Renal cortical epithelial cell (primary cell): ENCODE data around the gene ULK4. TPM values are rescaled to one million over a fixed set of nuclear protein-coding genes. Genes with fewer than 3 reads are reported as not detected.

Experiments
- DNase-seq: peaks from one replicate; pipeline ENCODE4 v3.0.0-alpha.2; 2011; ENCODE audit warnings: low read depth
- total RNA-seq: library from RNA; depleted of rRNA; stranded (reverse); fragments of >200 nt; gene quantifications from 2 replicates; pipeline ENCODE4 v1.2.3, GENCODE V29; 2014

Gene ULK4
- total RNA-seq, 1 donor from 2014 or later, result 20.5 TPM

DNA sequence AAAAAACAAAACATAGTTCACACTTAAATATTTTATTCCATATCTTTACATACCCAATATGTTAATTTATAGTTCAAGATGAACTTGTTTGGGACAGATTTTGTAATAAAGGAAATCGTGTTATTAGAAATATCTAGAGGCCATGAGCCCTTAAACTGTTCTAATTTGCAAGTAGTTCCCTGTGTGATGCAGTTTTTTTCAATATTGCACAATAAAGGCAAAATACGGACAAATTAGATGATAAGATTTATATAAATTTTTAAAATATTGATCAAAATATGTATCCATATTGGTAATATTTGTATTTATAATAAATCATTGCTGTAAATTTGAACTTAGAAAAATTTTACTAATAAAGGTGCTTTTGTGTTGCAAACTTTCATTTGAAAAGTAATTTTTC, 738.8 kb downstream of the ULK4 start:
- DNase-seq, result no peak

DNA sequence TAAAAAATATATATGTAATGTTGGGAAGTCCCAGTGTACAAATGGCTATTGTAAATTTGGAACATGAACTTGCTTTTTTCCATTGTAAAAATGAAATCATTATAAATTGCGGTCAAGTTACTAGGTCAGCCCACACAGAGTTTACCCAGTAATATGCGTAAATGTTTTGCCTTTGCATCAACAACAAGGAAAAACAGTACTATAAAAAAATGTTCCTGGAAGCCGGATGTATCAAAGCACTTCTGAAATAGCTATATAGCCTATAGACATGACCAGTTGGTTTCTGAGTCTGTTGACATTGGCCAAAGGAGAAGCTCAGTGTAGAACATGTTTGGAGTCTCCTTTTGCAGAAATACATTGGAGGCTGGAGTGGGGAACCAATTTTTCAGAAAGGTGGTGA, 739.4 kb downstream of the ULK4 start:
- no peak for DNase-seq

DNA sequence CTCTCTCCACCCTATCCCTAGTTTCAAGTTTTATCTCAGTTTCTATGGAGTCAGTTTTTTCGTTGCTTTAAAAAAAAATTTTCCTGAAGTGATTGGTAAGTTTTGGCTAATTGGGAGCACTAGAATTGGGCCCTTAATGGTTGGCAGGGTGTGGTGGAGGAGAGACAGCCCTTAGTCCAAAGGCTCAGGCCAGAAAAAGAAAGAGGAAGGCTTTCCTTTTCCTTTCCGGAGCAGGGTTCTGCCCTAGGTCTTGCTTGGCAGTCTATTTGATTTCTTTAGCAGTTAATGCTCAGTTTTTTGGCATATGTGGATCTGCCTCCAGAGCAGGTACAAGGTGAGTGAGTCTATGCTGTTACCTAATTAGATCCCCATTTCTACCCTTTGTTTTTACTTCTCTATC, 739.9 kb downstream of the ULK4 start:
- no peak for DNase-seq

DNA sequence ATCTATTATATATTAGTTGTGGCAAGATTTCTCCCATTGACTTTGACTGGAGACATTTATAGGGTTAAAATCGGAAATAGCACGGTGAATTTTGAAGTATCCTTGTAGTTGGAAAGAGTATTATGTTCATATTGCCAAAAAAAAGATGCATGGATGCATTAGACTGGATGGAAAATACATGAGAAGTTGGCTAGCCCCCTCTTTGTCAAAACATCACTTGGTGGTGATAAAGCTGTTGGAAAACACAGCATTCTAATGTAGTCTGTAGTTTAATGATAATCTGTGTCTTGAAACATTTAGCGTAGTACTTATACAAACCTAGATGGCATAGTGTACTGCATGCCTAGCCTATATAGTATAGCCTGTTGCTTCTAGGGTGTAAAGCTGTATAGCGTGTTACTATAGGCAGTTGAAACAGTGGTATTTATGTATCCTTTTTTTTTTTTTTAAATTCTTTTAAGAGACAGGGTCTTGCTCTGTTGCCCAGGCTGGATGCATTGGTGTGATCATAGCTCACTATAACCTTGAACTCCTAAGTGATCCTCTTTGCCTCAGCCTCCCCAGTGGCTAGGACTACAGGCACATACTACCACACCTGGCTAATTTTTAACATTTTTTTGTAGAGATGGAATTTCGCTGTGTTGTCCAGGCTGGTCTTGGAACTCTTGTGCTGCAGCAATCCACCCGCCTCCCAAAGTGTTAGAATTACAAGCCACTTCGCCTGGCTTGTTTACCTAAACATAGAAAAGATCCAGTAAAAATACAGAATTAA, 740.8 kb downstream of the ULK4 start:
- no peak for DNase-seq

DNA sequence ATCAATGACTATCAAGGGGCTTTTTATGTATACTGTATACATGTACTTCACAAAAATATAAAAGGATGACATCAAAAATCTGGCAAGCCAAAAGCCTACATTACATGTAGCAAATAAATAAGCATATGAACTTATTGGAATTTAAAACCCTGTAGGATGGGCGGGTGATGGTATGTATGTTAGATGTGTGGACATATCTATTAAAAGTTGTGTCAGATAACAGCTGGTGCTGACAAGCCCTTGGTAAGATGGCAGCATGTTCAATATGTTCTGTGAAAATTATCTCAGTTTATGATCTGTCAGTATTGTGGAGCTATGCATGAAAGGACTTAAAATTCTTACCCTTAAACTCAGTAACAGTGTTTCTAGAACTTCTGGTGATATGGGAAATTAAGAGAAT, 742.5 kb downstream of the ULK4 start:
- no peak for DNase-seq

DNA sequence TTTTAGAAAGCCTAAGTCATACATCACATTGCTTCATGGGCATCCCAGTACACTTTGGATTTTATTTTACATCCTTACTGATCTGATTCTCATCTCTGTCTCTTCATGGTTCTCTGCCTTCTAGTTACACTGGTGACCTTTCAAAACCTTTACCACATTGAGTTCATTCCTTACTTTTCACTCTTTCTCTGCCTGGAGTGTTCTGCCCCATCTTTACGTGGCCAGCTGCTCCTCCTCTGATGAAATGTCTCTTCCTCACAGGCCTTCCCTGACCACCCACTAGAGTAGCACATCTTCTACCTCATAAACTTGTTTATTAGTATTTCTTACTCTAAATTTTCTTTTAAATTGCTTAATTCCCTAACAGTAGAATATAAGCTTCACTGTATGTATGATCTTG, 744.9 kb downstream of the ULK4 start:
- DNase-seq, result peak; percentile 31

DNA sequence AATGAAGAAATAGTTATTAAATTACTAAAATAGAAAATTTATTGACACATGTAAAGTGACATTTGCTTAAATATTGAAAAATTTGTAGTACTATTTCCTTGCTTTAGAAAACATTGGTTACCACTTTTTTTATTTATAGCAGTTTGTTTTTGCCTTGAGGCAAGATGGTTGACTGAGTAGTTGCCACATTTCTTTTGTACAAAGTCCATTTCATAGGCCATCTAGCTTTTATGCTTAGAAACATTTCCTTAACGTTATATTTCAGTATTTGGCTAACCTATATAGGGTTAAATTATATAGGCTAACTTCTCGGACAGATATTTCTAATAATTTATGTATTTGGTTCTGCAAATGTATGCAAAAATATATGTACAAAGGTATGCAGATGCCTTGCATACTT, 745.5 kb downstream of the ULK4 start:
- DNase-seq, result peak; percentile 33

DNA sequence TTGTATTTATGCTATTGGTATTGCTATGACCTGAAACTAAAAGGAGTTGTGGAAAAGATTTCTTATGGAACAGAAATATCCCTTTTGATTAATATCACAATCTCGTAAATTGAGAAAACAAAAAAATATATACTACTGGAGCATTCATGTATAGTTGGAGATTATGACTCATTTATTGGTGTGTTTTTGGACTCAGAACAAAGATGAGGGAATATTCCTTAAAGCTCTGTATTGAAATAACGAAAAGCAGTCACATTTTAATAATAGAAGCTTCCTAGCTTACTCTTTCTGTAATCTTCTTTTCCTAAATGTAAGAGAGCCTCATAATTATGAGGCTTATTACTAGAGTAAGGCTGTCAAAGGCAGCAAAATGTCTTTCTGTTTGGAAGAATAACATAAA, 748.3 kb downstream of the ULK4 start:
- DNase-seq, result no peak

DNA sequence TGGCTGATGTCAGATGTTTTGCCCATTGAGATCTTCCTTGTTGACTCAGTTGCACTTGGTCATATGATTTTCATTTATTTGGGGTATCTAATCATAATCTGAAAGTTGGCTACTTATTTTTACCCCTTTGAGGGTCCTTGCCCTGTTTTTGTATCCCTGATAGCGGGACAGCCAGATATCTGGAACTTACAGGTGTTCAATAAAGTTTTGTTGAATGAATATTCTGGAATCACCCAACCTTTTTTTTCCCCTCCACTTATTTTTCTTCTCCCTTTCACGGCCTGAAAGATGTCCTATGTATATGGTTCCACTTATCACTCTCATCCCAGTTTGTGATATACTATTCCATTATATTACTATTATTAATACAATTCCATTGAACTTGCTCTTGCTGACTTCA, 749.8 kb downstream of the ULK4 start:
- DNase-seq, result no peak

DNA sequence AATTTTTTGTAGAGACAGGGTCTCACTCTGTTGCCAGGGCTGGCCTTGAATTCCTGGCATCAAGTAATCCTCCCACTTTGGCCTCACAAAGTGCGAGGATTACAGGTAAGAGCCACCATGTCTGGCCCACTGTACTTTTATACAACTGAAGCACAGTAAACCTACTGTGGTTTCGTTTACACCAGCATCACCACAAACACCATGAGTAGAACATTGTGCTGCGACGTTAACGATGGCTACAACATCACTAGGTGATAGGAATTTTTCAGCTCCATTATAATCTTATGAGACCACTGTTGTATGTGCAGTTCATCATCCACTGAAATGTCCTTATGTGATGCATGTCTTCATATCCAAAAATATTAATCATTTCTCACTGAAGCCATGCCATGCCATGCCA, 750.9 kb downstream of the ULK4 start:
- DNase-seq, result no peak

DNA sequence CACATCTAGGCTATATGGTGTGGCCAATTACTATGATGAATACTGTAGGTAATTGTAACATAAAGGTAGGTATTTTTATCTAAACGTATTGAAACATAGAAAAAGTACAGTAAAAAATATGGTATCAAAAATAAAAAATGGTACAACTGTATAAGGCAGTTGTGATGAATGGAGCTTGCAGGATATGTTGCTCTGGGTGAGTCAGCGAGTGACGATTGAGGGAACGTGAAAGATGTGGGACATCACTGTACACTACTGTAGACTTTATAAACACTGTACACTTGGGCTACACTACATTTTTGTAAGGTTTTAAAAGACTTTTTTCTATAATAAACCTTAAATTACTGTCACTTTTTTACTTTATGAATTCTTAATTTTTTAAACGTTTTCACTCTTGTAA, 752.3 kb downstream of the ULK4 start:
- DNase-seq, result no peak

DNA sequence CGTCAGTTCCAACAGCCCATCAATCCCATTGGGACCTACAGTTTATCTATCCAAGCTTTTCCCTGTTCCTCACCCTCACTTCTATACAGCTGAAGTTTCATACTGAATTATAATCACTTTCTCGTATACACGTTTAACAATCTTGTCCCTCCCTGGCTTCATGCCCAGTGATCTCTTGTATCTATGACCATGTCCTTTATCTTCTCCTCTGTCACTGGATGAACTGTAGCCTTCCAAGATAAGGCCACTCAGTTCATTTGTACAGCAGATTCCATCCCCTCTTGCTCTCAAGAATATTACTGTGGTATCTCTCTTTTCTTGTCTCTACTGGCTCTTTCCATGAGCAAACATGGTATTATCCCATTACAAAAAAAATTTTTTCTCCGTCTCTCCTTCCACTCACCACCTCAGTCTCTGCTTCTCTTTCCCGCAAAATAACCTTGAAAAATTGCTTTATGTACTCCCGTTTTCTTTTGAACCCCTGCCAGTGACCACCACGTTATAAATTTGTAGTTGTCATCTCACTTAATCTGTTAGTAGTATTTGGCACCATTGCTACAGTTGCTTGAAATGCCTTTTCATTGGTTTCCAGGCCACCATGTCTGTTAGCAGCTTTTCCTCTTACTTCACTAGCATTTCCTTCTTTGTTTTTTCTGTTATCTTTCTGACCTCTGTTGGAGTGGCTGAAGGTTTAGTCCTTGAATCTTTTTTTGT, 753.2 kb downstream of the ULK4 start:
- DNase-seq, result no peak

DNA sequence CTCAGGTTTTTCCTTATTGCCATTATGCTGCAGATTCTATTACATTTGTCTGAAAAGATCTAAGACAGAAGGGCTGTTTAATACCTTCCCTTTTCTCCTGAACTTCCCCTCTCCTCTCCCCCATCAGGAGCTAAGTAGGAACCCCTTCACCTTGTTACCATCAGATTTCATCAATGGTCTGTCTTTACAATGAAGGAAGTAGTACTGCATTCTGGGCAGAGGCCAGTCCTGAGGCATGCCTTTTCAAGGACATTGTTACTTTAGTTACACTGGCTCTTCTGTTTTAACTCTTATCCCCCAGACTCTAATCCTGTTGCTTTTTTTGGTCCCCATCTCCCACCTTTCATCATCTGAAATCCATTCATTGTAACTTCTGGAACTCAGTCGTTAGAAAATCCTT, 754.5 kb downstream of the ULK4 start:
- DNase-seq, result no peak

DNA sequence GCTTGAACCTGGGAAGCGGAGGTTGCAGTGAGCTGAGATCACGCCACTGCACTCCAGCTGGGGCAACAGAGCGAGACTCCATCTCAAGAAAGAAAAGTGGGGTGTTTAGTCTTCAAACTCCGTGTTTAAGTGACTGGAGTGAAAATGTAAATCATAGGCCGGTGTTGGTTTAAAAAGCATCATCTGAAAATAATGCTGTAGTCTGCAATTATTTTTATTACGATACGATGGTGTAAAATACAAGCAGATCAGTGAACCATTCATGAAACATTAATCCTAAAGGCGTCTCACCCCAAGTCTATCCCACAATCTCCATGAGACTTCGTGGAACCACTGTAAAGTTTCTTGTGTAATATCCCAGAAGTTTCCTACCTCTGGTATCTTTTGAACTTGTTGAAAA, 756.3 kb downstream of the ULK4 start:
- DNase-seq, result no peak

DNA sequence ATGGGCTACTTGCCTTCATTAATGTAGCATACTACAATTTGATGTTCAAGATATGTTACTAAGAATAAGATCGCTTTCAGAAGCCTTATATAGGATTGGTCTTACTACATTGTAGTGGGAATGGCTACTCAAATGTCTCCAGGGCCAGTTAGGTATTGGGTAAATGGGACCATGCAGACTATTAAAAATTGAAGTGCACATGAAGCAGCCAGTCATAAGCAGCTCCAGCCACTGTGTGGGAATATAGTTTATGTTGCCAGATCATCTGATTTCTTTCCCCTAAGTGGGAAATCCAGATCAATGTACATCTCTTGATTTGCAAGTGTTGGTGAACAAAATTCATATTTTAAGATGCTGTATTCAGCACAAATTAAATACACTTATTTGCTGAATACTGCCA, 757.5 kb downstream of the ULK4 start:
- no peak for DNase-seq

DNA sequence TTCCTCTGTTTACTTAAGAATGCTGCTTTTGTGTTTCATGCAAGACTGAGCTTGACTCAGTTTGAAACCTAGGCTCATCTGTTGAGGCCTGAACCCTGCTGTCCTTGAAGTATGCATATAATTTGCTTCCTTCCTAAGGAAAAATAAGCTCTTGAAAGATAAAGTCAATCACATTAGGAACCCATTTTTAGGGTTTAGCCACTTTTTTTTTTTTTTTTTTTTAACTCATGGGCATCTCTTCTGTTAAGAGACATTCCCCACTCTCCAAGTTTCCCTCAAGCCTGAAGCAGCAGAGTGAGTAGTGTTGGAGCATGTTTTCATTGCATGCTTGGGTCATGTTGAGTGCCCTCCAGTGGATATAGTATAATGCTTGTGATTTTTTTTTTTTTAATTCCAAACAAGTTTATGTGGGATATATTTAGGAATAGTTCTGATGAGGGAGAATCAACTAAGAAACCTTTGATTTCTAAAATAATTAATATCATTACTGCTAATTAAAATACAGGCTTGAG, 759.0 kb downstream of the ULK4 start:
- peak; percentile 68 for DNase-seq

DNA sequence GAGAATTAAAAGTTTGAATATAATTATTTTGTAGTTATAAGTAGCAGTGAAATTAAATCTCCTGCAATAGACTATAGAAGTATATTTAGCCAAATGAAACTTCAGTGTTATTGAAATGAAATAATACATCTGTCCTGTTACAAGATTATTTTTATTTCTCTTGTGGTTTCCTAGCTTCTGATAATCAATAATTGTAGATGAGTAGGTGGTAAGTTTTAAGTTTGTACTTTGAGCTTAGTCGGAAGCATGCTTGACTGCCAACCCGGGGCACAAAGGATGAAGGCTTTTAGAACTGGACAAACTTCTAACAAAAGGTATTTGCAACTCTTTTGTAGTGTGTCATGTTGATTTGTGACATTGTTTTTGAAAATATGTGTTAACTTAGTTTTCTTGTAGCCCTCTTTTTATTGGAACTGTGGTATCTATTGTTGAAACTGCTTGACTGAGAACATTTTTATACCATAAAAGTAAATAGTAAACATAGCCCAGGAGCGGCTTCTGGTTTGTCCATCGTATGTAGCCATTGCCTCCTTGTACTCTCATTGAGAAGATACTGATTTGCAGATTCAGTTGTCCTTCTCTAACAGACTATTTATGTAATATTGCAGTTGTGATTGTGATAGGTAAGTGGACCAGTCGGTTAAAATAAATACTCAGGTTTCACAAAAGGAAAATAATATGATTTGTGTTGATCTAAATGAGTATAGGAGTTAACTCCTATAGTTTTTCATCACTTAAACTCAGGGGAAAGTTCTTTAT, 759.6 kb downstream of the ULK4 start:
- DNase-seq, result no peak

DNA sequence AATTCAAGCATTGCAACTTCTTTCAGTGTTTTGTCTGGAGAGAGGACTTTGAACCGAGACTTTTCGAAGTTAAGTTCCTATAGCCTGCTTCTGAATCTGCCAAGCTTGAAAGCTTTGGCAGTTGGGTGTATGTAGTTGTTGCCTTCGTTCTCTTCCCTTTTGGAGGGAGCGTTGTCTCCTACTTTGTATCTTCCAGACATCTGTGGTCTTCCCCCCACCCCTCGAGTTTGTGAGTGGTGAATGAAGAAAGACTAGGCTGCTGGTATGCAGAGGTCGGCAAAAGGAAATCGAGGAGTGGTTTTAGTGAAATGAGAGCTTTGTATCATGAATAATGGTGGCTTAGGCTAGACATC, 761.3 kb downstream of the ULK4 start:
- peak; percentile 61 for DNase-seq

DNA sequence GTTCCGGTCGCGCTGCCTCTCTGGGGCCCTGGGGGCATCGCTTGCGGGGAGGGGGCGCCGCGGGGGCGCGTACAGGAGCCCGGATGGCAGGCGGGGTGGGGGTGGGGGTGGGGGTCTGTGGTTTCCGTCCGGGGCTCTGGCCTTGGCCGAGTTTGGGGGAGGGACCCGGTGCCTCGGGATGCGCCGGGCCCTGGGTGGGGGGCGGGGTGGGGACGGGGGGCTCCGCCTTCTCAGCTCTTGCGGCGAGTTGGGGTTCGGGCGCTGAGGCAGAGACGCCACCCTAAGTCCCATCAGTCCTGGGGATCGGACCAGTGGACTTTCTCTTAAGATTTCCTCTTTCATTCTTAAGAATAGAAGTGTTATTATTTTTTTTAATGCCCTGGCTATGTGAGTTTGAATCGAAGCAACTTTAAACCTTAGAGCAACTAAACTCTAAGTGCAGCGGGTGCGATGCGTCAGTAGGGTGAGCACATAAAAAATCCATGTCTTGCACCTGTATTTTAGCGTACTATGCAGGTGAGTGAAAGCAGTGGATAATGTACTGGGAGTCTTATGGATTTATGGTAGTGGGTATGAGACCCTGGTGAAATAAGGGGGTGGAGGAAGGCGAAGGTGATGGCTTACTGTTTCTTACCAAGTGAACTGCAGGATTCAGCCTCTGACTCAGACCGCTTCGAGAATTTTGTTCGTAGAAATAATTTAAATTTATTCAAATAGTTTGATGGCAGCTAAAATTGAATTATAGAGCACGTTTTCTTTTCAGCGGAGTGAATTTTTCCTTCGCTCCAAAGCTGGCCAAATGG, 761.8 kb downstream of the ULK4 start:
- no peak for DNase-seq

DNA sequence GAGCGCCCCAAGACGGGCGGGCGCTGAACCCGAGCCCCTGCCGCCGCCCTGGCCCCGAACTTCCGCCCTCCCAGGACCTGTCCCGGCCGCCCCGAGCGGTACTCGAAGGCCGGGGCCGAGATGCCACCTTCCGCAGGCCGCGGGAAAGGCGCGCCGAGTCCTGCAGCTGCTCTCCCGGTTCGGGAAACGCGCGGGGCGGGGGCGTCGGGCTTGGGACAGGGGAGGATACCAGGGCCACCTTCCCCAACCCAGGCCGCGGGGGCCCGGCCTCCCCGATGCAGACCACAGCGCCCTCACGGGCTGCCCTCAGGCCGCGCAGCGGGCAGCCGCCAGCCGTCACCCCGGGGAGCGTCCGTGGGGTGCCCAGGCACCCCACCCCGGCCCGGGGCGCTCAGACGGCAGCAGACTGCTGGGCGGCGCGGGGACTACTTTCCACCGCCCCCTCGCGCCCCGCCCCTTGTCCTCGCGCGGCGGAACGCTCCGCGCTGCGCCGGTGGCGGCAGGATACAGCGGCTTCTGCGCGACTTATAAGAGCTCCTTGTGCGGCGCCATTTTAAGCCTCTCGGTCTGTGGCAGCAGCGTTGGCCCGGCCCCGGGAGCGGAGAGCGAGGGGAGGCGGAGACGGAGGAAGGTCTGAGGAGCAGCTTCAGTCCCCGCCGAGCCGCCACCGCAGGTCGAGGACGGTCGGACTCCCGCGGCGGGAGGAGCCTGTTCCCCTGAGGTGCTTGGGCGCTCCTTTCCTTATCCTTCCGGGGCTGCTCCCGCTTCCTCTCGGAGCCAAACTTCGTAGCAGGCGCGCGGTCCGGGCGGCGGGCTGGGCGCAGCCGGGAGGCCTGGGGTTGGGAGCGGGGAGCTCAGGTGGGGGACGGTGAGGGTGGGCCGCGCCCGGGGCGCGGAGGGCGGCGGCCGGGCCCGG, 762.7 kb downstream of the ULK4 start, which contains the start of gene CTNNB1:
Gene CTNNB1 (plus strand): TSS at position 556 of the 916 bp plus-strand sequence. CDS start 24,564 bp downstream, outside the sequence.
- peak; percentile 58 for DNase-seq

DNA sequence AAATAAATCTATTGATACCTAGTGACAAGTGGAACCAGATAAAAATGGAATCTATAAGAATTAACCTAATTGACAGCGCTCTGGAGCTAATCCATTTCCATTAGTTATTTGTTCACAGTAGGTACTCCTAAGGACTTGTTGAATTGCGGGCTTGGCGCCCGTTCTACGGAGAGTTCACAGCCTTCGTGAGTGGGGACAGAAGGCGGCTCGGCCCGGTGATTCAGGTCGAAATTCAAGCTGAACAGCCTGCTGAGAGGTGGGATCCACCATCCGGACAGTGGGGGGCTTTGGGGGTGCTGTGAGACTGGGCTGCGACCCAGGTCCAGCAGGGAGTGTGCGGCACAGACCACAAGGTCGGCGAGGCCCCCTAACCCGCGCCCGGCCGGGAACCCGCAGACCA, 763.4 kb downstream of the ULK4 start:
- no peak for DNase-seq
